Measurements from ENCODE around the gene NLRC4. TPM values are rescaled to one million over a fixed set of nuclear protein-coding genes. Genes with fewer than 3 reads are reported as not detected.

The NLRC4 gene
- total RNA-seq (2021; fragmentation: NEBNext Ultra II Directional; extraction: Animal tissue kit (Norgen Biotek cat#: 25700)) (not detected in 2 replicates), polyA plus RNA-seq (2011; rRNA removed) (not detected in 2 replicates), polyA minus RNA-seq (2011; rRNA and poly(A)+ RNA removed) (not detected in 2 replicates)
- not detected for polyA plus RNA-seq (2011; cell fraction: cytosol; rRNA removed)
- not detected for polyA plus RNA-seq (2011; cell fraction: nucleus; rRNA removed)
- 0.08 to 0.40 TPM (median 0.16 TPM) in 4 replicates for polyA plus RNA-seq (2012, experiment 1 of 2)
- polyA plus RNA-seq (2012, experiment 2 of 2): not detected
- not detected for polyA plus RNA-seq (2013, experiment 1 of 2)
- polyA plus RNA-seq (2013, experiment 2 of 2): not detected
- not detected for polyA minus RNA-seq (2011; cell fraction: cytosol; rRNA and poly(A)+ RNA removed)
- polyA minus RNA-seq (2011; cell fraction: nucleus; rRNA and poly(A)+ RNA removed): not detected
- long read RNA-seq, experiment 1: 0 reads
- long read RNA-seq, experiment 2: 0 reads

GRCh38 chr2:32264422-32265105, at the start of gene NLRC4:
TSS of gene NLRC4 (minus strand) at chr2:32264886. CDS start at chr2:32256775, 8,111 bp downstream.
- no peak within 1 kb of the TSS for H2BK15ac ChIP-seq (ENCODE audit: low read length)
- POLR2A ChIA-PET (ENCODE audit: partially characterized antibody): no interaction called here
- TF ChIP-seq ATF2 (IDR thresholded peaks at IDR 0.05; ENCODE audit: low read length) (no peak), POU5F1 (IDR thresholded peaks at IDR 0.05; ENCODE audit: low read depth, low read length) (no peak), RNF2 (IDR thresholded peaks at IDR 0.05; ENCODE audit: borderline replicate concordance, low read depth, low read length, missing control alignments, poor library complexity, severe bottlenecking) (no peak), SIRT6 (IDR thresholded peaks at IDR 0.05; ENCODE audit: low read length) (no peak), SP4 (IDR thresholded peaks at IDR 0.05; ENCODE audit: low read length) (no peak), JUN (IDR thresholded peaks at IDR 0.05; ENCODE audit: low read depth, low read length) (no peak), MAFK (IDR thresholded peaks at IDR 0.05; ENCODE audit: low read depth, low read length) (no peak), ASH2L (IDR thresholded peaks at IDR 0.05; ENCODE audit: low read length) (no peak), YY1 (IDR thresholded peaks at IDR 0.05; ENCODE audit: low read depth, low read length) (no peak), POLR2A (IDR thresholded peaks at IDR 0.05; ENCODE audit: control extremely low read depth in 1 of 2, low read depth in 2 of 2, low read length in 2 of 2) (no peak)

More at GRCh38 chr2:32264422-32265105, at the start of gene NLRC4:
- Histone ChIP-seq H2AK5ac (ENCODE audit: low read depth, low read length) (no peak within 1 kb of the TSS), H3K27ac (ENCODE audit: low read depth, low read length) (no peak within 1 kb of the TSS), H2AFZ (ENCODE audit: low read length) (no peak within 1 kb of the TSS), H3K79me2 (ENCODE audit: control insufficient read depth in 1 of 2, insufficient read depth in 2 of 2, low read length in 2 of 2) (no peaks in the 10 kb centered on the region), H3K4ac (replicated peaks; ENCODE audit: insufficient read length, low read depth, low read length) (no peak within 1 kb of the TSS), H4K91ac (replicated peaks; ENCODE audit: insufficient read length, low read length) (no peak within 1 kb of the TSS), H3K9me3 (ENCODE audit: insufficient read depth in 2 of 2, low read depth in 1 of 2, low read length in 1 of 2) (no peaks in the 10 kb centered on the region), H3K18ac (ENCODE audit: extremely low read depth, low read length) (no peak within 1 kb of the TSS), H3K36me3 (ENCODE audit: control insufficient read depth in 2 of 4, insufficient read depth in 4 of 4, low read length in 3 of 4) (no peaks in the 10 kb centered on the region), H3K4me1 (replicated peaks in 1 of 4; ENCODE audit: control insufficient read depth in 3 of 4, insufficient read depth in 4 of 4, low read length in 3 of 4) (no peaks in the 10 kb centered on the region), H3K9ac (replicated peaks in 1 of 4; ENCODE audit: extremely low read depth in 1 of 4, low read depth in 3 of 4, low read length in 3 of 4) (no peak within 1 kb of the TSS), H4K20me1 (replicated peaks in 1 of 2; ENCODE audit: control insufficient read depth in 1 of 2, insufficient read depth in 2 of 2, low read length in 2 of 2) (no peaks in the 10 kb centered on the region), H4K8ac (ENCODE audit: extremely low read depth, insufficient read depth, low read length) (no peak within 1 kb of the TSS), H3K14ac (ENCODE audit: insufficient read length) (no peak within 1 kb of the TSS), H4K5ac (ENCODE audit: insufficient read length, low read depth, low read length) (no peak within 1 kb of the TSS), H2BK20ac (ENCODE audit: low read length) (no peak within 1 kb of the TSS), H3K79me1 (ENCODE audit: low read depth, low read length) (no peaks in the 10 kb centered on the region), H3K4me2 (ENCODE audit: insufficient read depth in 1 of 2, low read depth in 2 of 2, low read length in 2 of 2) (no peak within 1 kb of the TSS), H2BK12ac (ENCODE audit: low read depth, low read length) (no peak within 1 kb of the TSS), H3K4me3 (ENCODE audit: extremely low read depth in 1 of 4, insufficient read depth in 2 of 4, low read depth in 3 of 4, low read length in 4 of 4) (no peak within 1 kb of the TSS), H3K56ac (replicated peaks; ENCODE audit: insufficient read length, low read depth, low read length) (no peak within 1 kb of the TSS), H2BK120ac (replicated peaks; ENCODE audit: low read depth, low read length) (no peak within 1 kb of the TSS), H2BK5ac (ENCODE audit: low read depth, low read length) (no peak within 1 kb of the TSS), H3K23ac (ENCODE audit: insufficient read length) (no peak within 1 kb of the TSS), H3K23me2 (ENCODE audit: low read depth, low read length) (no peaks in the 10 kb centered on the region), H3K27me3 (replicated peaks in 1 of 4; ENCODE audit: control insufficient read depth in 3 of 4, extremely low read depth in 1 of 4, insufficient read depth in 3 of 4, low read length in 3 of 4) (no peaks in the 10 kb centered on the region)
- WGBS, 2 experiments (ENCODE audit: extremely low coverage in 1 of 2, insufficient coverage in 1 of 2, insufficient read length in 1 of 2, insufficient replicate concordance in 2 of 2, low coverage in 1 of 2, low lambda C conversion rate in 2 of 2, missing lambda C conversion rate in 1 of 2): 92% methylated on average over 7 of the region's 7 CpGs; no CpG with 5 or more reads in 1 of the 2 experiments
- DNase-seq (ENCODE audit: low read depth in 1 of 2, low spot score in 2 of 2) (no peak), FAIRE-seq (no peak)
- CTCF ChIA-PET (ENCODE audit: partially characterized antibody): interaction anchor here (0.7 to 1.1 kb wide), 2 partner anchors 10 to 17 kb away, joined by 3 to 4 read pairs; no protein-coding TSS in a partner anchor

Data from H1 (cell line).